HCT116 (cell line): ENCODE results near the gene CCNK.

Source experiments
- EZH2 ChIP-seq: fragments of 200-600 bp; sonication (generic); IDR thresholded peaks from 2 replicates; pipeline ENCODE4 v1.6.1; 2017; ENCODE audit warnings: antibody characterized with exemption, mixed run types
- FOSL1 ChIP-seq: IDR thresholded peaks from 2 replicates; pipeline ENCODE4 v1.6.1; 2012; ENCODE audit warnings: low read depth
- JUND ChIP-seq: IDR thresholded peaks from 2 replicates; pipeline ENCODE4 v1.6.1; 2012
- POLR2A ChIP-seq: IDR thresholded peaks from 2 replicates; pipeline ENCODE4 v1.7.0; 2011; ENCODE audit warnings: borderline replicate concordance; ENCODE audit not compliant: insufficient read depth, insufficient read length; ENCODE audit errors: extremely low read depth
- POLR2AphosphoS5 ChIP-seq: IDR thresholded peaks from 2 replicates; pipeline ENCODE4 v1.6.1; 2011; ENCODE audit warnings: mild to moderate bottlenecking, low read depth, low read length, moderate library complexity
- RAD21 ChIP-seq: IDR thresholded peaks from 2 replicates; pipeline ENCODE4 v1.6.1; 2012; ENCODE audit warnings: low read depth, mild to moderate bottlenecking
- SIN3A ChIP-seq: IDR thresholded peaks from 2 replicates; pipeline ENCODE4 v1.6.1; 2012; ENCODE audit warnings: low read depth
- SP1 ChIP-seq: IDR thresholded peaks from 2 replicates; pipeline ENCODE4 v1.6.1; 2012; ENCODE audit warnings: low read depth
- SRF ChIP-seq: IDR thresholded peaks from 2 replicates; pipeline ENCODE4 v1.6.1; 2012; ENCODE audit warnings: low read depth
- ZFX ChIP-seq: fragments of 450-650 bp; IDR thresholded peaks from 2 replicates; pipeline ENCODE4 v1.6.1; 2017
- TF ChIP-seq, protein P1 (sequence below), 3 experiments: fragments of 200-600 bp in 1 of 3; sonication (generic) in 1 of 3; IDR thresholded peaks in 2 of 3; conservative IDR thresholded peaks in 1 of 3; 2 replicates each; pipeline ENCODE4 v1.5.1; 2012 to 2017; ENCODE audit warnings: low read depth in 2 of 3, low read length in 2 of 3, antibody characterized with exemption in 1 of 3, borderline replicate concordance in 1 of 3, control low read depth in 1 of 3, mild to moderate bottlenecking in 1 of 3, mixed read lengths in 1 of 3, mixed run types in 1 of 3, moderate library complexity in 1 of 3; ENCODE audit not compliant: insufficient read depth in 1 of 3

DNA sequence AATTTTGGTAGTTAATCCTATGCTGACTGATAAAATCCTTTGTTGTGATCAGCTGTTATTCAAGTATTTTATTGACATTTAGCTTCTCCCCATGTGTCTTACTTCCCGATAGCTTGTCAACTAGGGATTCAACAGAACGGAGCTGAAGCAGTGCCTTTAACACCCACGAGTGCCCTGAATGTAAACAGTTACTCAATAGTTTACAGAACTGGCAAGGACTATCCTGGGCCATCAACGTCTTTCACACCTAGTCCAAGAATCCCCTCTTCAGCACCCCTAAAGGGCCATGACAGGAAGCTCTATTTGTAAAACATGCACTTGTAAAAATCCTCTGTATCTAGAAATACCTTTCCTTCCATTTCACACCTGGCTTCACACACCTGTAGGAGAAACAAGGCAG is 45.9 kb upstream of the CCNK start:
- TF ChIP-seq, protein P1, sequence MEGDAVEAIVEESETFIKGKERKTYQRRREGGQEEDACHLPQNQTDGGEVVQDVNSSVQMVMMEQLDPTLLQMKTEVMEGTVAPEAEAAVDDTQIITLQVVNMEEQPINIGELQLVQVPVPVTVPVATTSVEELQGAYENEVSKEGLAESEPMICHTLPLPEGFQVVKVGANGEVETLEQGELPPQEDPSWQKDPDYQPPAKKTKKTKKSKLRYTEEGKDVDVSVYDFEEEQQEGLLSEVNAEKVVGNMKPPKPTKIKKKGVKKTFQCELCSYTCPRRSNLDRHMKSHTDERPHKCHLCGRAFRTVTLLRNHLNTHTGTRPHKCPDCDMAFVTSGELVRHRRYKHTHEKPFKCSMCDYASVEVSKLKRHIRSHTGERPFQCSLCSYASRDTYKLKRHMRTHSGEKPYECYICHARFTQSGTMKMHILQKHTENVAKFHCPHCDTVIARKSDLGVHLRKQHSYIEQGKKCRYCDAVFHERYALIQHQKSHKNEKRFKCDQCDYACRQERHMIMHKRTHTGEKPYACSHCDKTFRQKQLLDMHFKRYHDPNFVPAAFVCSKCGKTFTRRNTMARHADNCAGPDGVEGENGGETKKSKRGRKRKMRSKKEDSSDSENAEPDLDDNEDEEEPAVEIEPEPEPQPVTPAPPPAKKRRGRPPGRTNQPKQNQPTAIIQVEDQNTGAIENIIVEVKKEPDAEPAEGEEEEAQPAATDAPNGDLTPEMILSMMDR (IDR thresholded peaks at IDR 0.05 in 2 of 3, conservative IDR thresholded peaks at IDR 0.05 in 1 of 3; ENCODE audit: borderline replicate concordance in 1 of 3, insufficient read depth in 1 of 3, low read depth in 2 of 3, low read length in 2 of 3) = no peak
- no peak for TF ChIP-seq POLR2AphosphoS5
- TF ChIP-seq ZFX = no peak
- TF ChIP-seq EZH2 = no peak
- no peak for TF ChIP-seq SP1
- TF ChIP-seq POLR2A = no peak
- no peak for TF ChIP-seq SRF
- TF ChIP-seq FOSL1 = no peak
- TF ChIP-seq RAD21 = no peak
- no peak for TF ChIP-seq JUND
- no peak for TF ChIP-seq SIN3A
